KMS-11 (cell line): ENCODE measurements around the gene CD81.
A peak's percentile ranks its signal among the peaks of the same experiment; 100 is the strongest.

Source experiments
- H2AFZ ChIP-seq: fragments of 200-600 bp; sonication (generic); 2 replicates; pipeline ENCODE4 v1.6.1; 2016; ENCODE audit warnings: antibody characterized with exemption, mixed run types, low read depth
- H3K27ac ChIP-seq: fragments of 200-600 bp; sonication (generic); 2 replicates; pipeline ENCODE4 v1.6.1; 2016; ENCODE audit warnings: mild to moderate bottlenecking, mixed run types
- H3K27me3 ChIP-seq: fragments of 200-600 bp; sonication (generic); 2 replicates; pipeline ENCODE4 v1.6.1; 2017; ENCODE audit warnings: mild to moderate bottlenecking, low read depth, mixed run types, moderate library complexity; ENCODE audit not compliant: insufficient read depth
- H3K36me3 ChIP-seq: fragments of 200-600 bp; sonication (generic); 2 replicates; pipeline ENCODE4 v1.6.1; 2017; ENCODE audit warnings: mild to moderate bottlenecking, mixed run types; ENCODE audit not compliant: insufficient read depth
- H3K4me1 ChIP-seq: fragments of 200-600 bp; sonication (generic); 2 replicates; pipeline ENCODE4 v1.6.1; 2016; ENCODE audit warnings: mild to moderate bottlenecking, low read depth, mixed run types; ENCODE audit not compliant: poor library complexity, severe bottlenecking
- H3K4me2 ChIP-seq: fragments of 200-600 bp; sonication (generic); 2 replicates; pipeline ENCODE4 v1.7.0; 2016; ENCODE audit warnings: mild to moderate bottlenecking, mixed run types
- H3K4me3 ChIP-seq: fragments of 200-600 bp; sonication (generic); IDR thresholded peaks from 2 replicates; pipeline ENCODE4 v1.6.1; 2017; ENCODE audit warnings: low read depth, low read length, mixed read lengths; ENCODE audit not compliant: insufficient read depth
- H3K79me2 ChIP-seq: fragments of 200-600 bp; sonication (generic); 2 replicates; pipeline ENCODE4 v1.6.1; 2016; ENCODE audit warnings: low read depth, mixed run types; ENCODE audit not compliant: insufficient read depth
- H3K9ac ChIP-seq: fragments of 200-600 bp; sonication (generic); 2 replicates; pipeline ENCODE4 v1.6.1; 2016; ENCODE audit warnings: mild to moderate bottlenecking, mixed run types
- H4K20me1 ChIP-seq: fragments of 200-600 bp; sonication (generic); 2 replicates; pipeline ENCODE4 v1.6.1; 2016; ENCODE audit warnings: mild to moderate bottlenecking, mixed run types; ENCODE audit not compliant: insufficient read depth
- CTCF ChIP-seq: fragments of 200-600 bp; sonication (generic); conservative IDR thresholded peaks from 2 replicates; pipeline ENCODE4 v1.6.1; 2017; ENCODE audit warnings: low read depth, mild to moderate bottlenecking, antibody characterized with exemption, low read length, moderate library complexity, mixed read lengths

The CD81 gene

GRCh38 chr11:2441171-2441570 is 64.1 kb downstream of the CD81 start:
- Histone ChIP-seq H3K36me3 (no peaks in the 10 kb centered on the region), H3K27me3 (no peaks in the 10 kb centered on the region), H3K27ac (no peak overlapping the region), H3K79me2 (no peaks in the 10 kb centered on the region), H3K9ac (no peak overlapping the region), H4K20me1 (no peaks in the 10 kb centered on the region), H2AFZ (no peak overlapping the region), H3K4me3 (no peak overlapping the region), H3K4me1 (peaks cover 40% of the 10 kb centered on the region), H3K4me2 (no peak overlapping the region)
- no peak for TF ChIP-seq CTCF

GRCh38 chr11:2442589-2442988 is 65.5 kb downstream of the CD81 start:
- Histone ChIP-seq H3K79me2 (peaks cover 5% of the 10 kb centered on the region; the same call in 1 of the 2 replicates), H2AFZ (no peak overlapping the region), H3K4me2 (peak overlapping the region; percentile 63), H3K36me3 (no peaks in the 10 kb centered on the region), H3K9ac (no peak overlapping the region), H4K20me1 (no peaks in the 10 kb centered on the region), H3K27ac (no peak overlapping the region), H3K4me1 (peaks cover 54% of the 10 kb centered on the region), H3K4me3 (no peak overlapping the region), H3K27me3 (no peaks in the 10 kb centered on the region)
- no peak for TF ChIP-seq CTCF

GRCh38 chr11:2443406-2443805 is 66.3 kb downstream of the CD81 start:
- TF ChIP-seq CTCF: no peak
- H3K27me3 ChIP-seq: no peaks in the 10 kb centered on the region
- H4K20me1 ChIP-seq: no peaks in the 10 kb centered on the region
- no peak overlapping the region for H3K27ac ChIP-seq
- no peak overlapping the region for H3K4me3 ChIP-seq
- peaks cover 55% of the 10 kb centered on the region for H3K4me1 ChIP-seq
- no peak overlapping the region for H2AFZ ChIP-seq
- H3K36me3 ChIP-seq: no peaks in the 10 kb centered on the region
- peaks cover 5% of the 10 kb centered on the region; the same call in 1 of the 2 replicates for H3K79me2 ChIP-seq
- no peak overlapping the region for H3K9ac ChIP-seq
- H3K4me2 ChIP-seq: peak overlapping the region; percentile 63; the same call in 1 of the 2 replicates

GRCh38 chr11:2443881-2444820 is 67.0 kb downstream of the CD81 start, which contains the start of gene TRPM5:
Gene TRPM5, minus strand, starts transcription at chr11:2444514. Its CDS starts 21,478 bp downstream, at chr11:2423036.
- Histone ChIP-seq H3K4me2 (peak within 1 kb of the TSS; percentile 95), H3K27me3 (no peaks in the 10 kb centered on the region), H3K79me2 (peaks cover 5% of the 10 kb centered on the region; the same call in 1 of the 2 replicates), H3K4me3 (no peak within 1 kb of the TSS), H3K9ac (peak within 1 kb of the TSS; percentile 46; the same call in 1 of the 2 replicates), H3K36me3 (no peaks in the 10 kb centered on the region), H4K20me1 (no peaks in the 10 kb centered on the region), H2AFZ (peak within 1 kb of the TSS; percentile 73), H3K27ac (no peak within 1 kb of the TSS), H3K4me1 (peaks cover 55% of the 10 kb centered on the region)
- TF ChIP-seq CTCF: no peak
